Coronary artery (tissue), 2 donors: Measurements from ENCODE around the gene NPEPPS.

Experiments
- DNase-seq: peaks from one replicate; pipeline ENCODE4 v3.0.0-alpha.2; 2017; ENCODE audit warnings: low spot score
- H3K27ac ChIP-seq, 2 donors: fragments of 200-600 bp; sonication (generic); one replicate each; pipeline ENCODE4 v1.5.1; 2016 to 2019
- H3K4me3 ChIP-seq: fragments of 200-600 bp; sonication (generic); 2 replicates; pipeline ENCODE4 v1.5.1; 2016; ENCODE audit warnings: mild to moderate bottlenecking, moderate library complexity
- CTCF ChIP-seq: fragments of 200-600 bp; sonication (generic); IDR thresholded peaks from one replicate; pipeline ENCODE4 v1.5.1; 2019; ENCODE audit warnings: antibody characterized with exemption

Gene NPEPPS

GRCh38 chr17:47663912-47664623, 133.2 kb downstream of the NPEPPS start:
- Histone ChIP-seq H3K4me3 (no peak overlapping the region), H3K27ac (no peak overlapping the region)
- DNase-seq, result no peak
- TF ChIP-seq CTCF, result no peak

DNA sequence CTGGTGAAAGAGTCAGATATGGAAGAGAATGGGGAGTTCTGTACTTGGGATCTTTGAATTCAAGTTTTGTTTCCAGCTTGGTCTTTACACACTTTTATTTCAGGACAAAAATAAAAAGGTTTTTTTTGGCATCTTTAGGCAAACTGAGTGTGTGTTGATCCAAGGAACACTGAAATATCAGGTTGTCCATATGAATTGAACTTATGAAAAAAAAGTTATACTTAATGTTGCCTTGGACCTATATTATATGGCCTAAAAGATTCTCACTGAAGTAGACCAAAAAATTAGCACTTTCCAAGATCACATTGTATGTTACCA, 133.7 kb downstream of the NPEPPS start:
- peak; percentile 38 for TF ChIP-seq CTCF
- Histone ChIP-seq H3K27ac (no peak overlapping the region), H3K4me3 (no peak overlapping the region)
- DNase-seq, result no peak

DNA sequence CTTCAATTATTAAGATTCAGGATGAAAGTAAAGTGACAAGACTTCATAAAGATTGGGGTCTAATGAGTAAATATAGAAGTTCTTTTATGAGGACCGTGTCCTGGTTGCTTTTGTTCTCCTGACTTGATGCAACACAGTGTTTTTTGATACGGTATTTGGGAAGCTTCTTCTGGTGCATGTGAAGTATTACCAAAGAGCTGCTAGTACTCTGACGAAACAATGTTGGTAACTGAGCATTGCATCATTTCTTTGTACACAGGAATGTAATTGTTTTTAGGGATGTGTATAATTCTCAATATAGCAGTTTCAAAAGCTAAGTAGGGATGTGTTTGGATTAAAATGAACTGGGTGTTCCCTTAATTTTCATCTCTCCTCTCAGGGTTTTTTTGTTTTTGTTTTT, 134.7 kb downstream of the NPEPPS start:
- no peak overlapping the region for H3K4me3 ChIP-seq
- no peak for DNase-seq
- TF ChIP-seq CTCF, result no peak
- H3K27ac ChIP-seq, result no peak overlapping the region

- DNase-seq, result no peak
- no peak for TF ChIP-seq CTCF
- Histone ChIP-seq H3K4me3 (no peak overlapping the region), H3K27ac (no peak overlapping the region)
These were observed 138.2 kb downstream of the NPEPPS start for GRCh38 chr17:47669081-47669480.

DNA sequence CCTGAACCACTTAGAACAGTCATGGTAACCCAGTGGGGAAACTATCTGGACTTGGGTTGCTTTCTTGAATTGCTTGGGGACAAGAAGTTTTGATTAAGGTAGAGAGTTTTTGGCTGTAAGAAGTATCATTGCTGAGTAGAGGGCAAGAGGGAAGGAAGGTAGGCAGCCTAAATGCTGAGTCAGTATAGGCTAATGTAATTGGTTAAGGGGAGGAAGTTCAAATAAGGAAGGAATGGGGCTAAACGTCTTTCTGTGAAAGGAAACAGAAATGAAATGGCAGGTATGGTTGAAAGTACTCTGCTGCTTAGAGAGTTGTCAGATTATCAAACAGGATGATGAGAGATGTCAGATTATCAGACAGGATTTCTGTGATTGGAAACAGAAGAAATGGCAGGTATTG, 139.2 kb downstream of the NPEPPS start:
- no peak for TF ChIP-seq CTCF
- Histone ChIP-seq H3K27ac (no peak overlapping the region), H3K4me3 (no peak overlapping the region)
- DNase-seq, result no peak
